ENCODE results near the gene KIAA1671. TPM values are rescaled to one million over a fixed set of nuclear protein-coding genes. Genes with fewer than 3 reads are reported as not detected.

KIAA1671 gene
- total and polyA plus RNA-seq, 2 of the 13 experiments (the other 11 are each of a cell fraction or from before 2014, with no cell fraction given): 13.5 to 13.6 TPM

DNA sequence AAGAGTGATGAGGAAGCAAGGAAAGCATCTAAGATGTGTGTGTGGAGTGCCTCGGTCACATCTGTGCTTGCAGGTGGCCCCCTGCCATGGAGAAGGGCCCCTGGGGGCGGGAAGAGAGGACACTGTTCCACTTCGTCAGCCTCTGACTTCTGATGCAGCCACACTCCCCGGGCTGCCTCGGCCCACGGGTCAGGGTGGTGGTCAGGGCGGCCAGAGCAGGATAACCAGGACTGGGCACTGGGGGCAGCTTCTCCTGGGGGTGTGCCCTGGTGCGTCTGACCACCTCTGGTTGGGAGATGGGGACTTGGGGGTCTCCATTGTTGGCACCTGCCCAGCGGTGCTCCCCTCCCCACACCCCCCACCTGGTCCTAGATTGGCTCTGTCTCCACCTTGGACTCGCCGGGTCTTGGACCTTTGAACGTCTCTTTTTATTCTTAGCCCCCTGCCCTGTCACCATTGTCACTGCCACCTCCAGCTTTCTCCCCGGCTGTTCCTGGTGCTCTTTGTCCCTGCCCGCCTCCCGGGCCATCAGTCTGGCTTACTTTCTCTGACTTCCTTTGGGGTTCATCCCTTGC lies 114.4 kb downstream of the KIAA1671 start (continued):
- TF ChIP-seq CREM (IDR thresholded peaks at IDR 0.05) (no peak), CREM (CRISPR knock-in tag; IDR thresholded peaks at IDR 0.05) (no peak), ZNF10 (CRISPR knock-in tag; IDR thresholded peaks at IDR 0.05; ENCODE audit: borderline replicate concordance, low read depth) (no peak), FOXK2 (IDR thresholded peaks at IDR 0.05) (no peak)
- TF ChIP-seq, protein P1, sequence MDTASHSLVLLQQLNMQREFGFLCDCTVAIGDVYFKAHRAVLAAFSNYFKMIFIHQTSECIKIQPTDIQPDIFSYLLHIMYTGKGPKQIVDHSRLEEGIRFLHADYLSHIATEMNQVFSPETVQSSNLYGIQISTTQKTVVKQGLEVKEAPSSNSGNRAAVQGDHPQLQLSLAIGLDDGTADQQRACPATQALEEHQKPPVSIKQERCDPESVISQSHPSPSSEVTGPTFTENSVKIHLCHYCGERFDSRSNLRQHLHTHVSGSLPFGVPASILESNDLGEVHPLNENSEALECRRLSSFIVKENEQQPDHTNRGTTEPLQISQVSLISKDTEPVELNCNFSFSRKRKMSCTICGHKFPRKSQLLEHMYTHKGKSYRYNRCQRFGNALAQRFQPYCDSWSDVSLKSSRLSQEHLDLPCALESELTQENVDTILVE (CRISPR knock-in tag; IDR thresholded peaks at IDR 0.05): no peak

- no peak overlapping the region for H2AFZ ChIP-seq (ENCODE audit: low read length)
- no peaks in the 10 kb centered on the region for H4K20me1 ChIP-seq (ENCODE audit: insufficient read depth, low read length)
- no peaks in the 10 kb centered on the region for H3K27me3 ChIP-seq (ENCODE audit: control insufficient read depth in 1 of 2, insufficient read depth in 2 of 2, low read length in 2 of 2)
- peak; percentile 37; the same call in 2 of the 3 replicates for ATAC-seq
- H3K27ac ChIP-seq (ENCODE audit: extremely low read length, insufficient read depth, low read length): no peak overlapping the region
- intact Hi-C loops (cut with micrococcal nuclease; ENCODE audit: unreplicated experiment): no loop called here
- no peak overlapping the region for H3K9ac ChIP-seq (ENCODE audit: insufficient read depth, low read depth, low read length)
- H3K4me2 ChIP-seq (ENCODE audit: low read depth, low read length): no peak overlapping the region
- H3K36me3 ChIP-seq (replicated peaks in 1 of 2; ENCODE audit: control insufficient read depth in 1 of 2, insufficient read depth in 2 of 2, low read length in 2 of 2): peaks cover 0 to 1% of the 10 kb centered on the region in 2 experiments; a peak in 4 of 5 replicates
- FAIRE-seq: no peak
- ChIA-PET POLR2A (no interaction called here), CTCF (ENCODE audit: low intra/inter-chr PET ratio, low total read pairs) (no interaction called here)
- H3K4me3 ChIP-seq (replicated peaks in 1 of 3; ENCODE audit: insufficient read depth in 1 of 3, low read depth in 2 of 3, low read length in 3 of 3): no peak overlapping the region
- H3K79me2 ChIP-seq (ENCODE audit: insufficient read depth, low read length): no peaks in the 10 kb centered on the region
- in situ Hi-C loops (cut with HindIII; ENCODE audit: extremely low pct_ligation_motif_present, low pct_unique_long_range_greater_than_20kb): no loop called here
- no peaks in the 10 kb centered on the region for H3K4me1 ChIP-seq (ENCODE audit: insufficient read depth, low read length)
- WGBS (ENCODE audit: low lambda C conversion rate): 93% methylated on average over 6 of the region's 18 CpGs
- H3K9me3 ChIP-seq (ENCODE audit: low read length): no peaks in the 10 kb centered on the region
- BruUV-seq (replicated peaks): no TSS peak
- TF ChIP-seq ZNF674 (CRISPR knock-in tag; IDR thresholded peaks at IDR 0.05; ENCODE audit: low read depth): no peak
- TF ChIP-seq TBL1XR1 (IDR thresholded peaks at IDR 0.05; ENCODE audit: borderline replicate concordance, low read length, partially characterized antibody): no peak
- TF ChIP-seq ZNF562 (CRISPR knock-in tag; IDR thresholded peaks at IDR 0.05; ENCODE audit: borderline replicate concordance): no peak
- TF ChIP-seq ZNF773 (CRISPR knock-in tag; IDR thresholded peaks at IDR 0.05; ENCODE audit: borderline replicate concordance): no peak
- TF ChIP-seq IKZF4 (CRISPR knock-in tag; IDR thresholded peaks at IDR 0.05; ENCODE audit: borderline replicate concordance, low read depth, not compliant biosample characterization): no peak
- TF ChIP-seq HOXA9 (CRISPR knock-in tag; IDR thresholded peaks at IDR 0.05; ENCODE audit: borderline replicate concordance): no peak
- TF ChIP-seq, protein P2, sequence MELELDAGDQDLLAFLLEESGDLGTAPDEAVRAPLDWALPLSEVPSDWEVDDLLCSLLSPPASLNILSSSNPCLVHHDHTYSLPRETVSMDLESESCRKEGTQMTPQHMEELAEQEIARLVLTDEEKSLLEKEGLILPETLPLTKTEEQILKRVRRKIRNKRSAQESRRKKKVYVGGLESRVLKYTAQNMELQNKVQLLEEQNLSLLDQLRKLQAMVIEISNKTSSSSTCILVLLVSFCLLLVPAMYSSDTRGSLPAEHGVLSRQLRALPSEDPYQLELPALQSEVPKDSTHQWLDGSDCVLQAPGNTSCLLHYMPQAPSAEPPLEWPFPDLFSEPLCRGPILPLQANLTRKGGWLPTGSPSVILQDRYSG (CRISPR knock-in tag; IDR thresholded peaks at IDR 0.05): no peak
- TF ChIP-seq ZNF512 (CRISPR knock-in tag; IDR thresholded peaks at IDR 0.05): no peak
- TF ChIP-seq FOXA3 (CRISPR knock-in tag; IDR thresholded peaks at IDR 0.05): no peak
- TF ChIP-seq NR2F2 (IDR thresholded peaks at IDR 0.05; ENCODE audit: borderline replicate concordance, low read depth): no peak
- no peak for TF ChIP-seq ELF3 (CRISPR knock-in tag; IDR thresholded peaks at IDR 0.05)
- no peak for DNase-seq (ENCODE audit: low spot score)
These were observed 115.4 kb downstream of the KIAA1671 start for GRCh38 chr22:25067851-25068421.
